ENCODE data around the gene WDR27. TPM values are rescaled to one million over a fixed set of nuclear protein-coding genes. Genes with fewer than 3 reads are reported as not detected.
A peak's percentile ranks its signal among the peaks of the same experiment; 100 is the strongest.

Gene WDR27
- total RNA-seq, 1 donor from 2014 or later: 128 TPM

DNA sequence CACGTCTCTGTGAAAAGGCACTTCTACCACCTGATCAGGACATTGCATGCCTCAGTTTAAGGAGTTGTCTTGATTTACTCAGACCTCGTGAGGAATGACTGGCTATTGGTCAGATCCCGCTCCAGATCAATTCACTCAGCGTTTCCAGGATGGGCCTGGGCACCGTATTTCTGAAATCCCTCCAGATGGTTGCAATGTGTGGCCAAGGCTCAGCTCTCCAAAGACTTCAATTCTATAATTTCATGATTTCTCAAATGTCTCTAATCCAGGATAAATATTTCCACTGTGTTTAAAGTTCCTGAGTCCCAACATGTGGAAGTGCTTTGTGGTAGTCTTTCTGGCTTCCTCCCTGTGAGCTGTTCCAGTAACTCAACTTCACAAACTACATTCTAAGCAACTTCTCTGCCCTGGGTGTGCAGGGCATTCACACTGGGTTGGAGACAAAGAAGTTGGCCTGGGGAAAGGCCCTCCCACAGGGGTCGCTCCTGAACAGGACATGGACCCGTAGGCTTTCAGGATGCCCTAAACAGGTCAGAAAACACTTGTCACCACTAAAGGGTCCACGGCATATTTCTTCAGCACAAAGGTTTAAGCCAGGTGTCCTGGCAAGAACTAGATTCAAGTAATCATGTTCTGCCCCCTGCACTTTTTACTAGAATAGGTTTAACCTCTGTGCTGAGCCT lies 212.1 kb downstream of the WDR27 start:
- Mint-ChIP-seq H3K4me3 (no peak overlapping the region), H3K27ac (peak overlapping the region; percentile 43), H3K27me3 (ENCODE audit: low read depth) (no peaks in the 10 kb centered on the region), H3K9me3 (peaks cover 13% of the 10 kb centered on the region), H3K4me1 (peaks cover 21% of the 10 kb centered on the region), H3K36me3 (no peaks in the 10 kb centered on the region)
- no peak for DNase-seq (ENCODE audit: low spot score in 2 of 2, unreplicated experiment in 2 of 2)
- TF ChIP-seq CTCF (IDR thresholded peaks at IDR 0.05; ENCODE audit: unreplicated experiment): no peak

DNA sequence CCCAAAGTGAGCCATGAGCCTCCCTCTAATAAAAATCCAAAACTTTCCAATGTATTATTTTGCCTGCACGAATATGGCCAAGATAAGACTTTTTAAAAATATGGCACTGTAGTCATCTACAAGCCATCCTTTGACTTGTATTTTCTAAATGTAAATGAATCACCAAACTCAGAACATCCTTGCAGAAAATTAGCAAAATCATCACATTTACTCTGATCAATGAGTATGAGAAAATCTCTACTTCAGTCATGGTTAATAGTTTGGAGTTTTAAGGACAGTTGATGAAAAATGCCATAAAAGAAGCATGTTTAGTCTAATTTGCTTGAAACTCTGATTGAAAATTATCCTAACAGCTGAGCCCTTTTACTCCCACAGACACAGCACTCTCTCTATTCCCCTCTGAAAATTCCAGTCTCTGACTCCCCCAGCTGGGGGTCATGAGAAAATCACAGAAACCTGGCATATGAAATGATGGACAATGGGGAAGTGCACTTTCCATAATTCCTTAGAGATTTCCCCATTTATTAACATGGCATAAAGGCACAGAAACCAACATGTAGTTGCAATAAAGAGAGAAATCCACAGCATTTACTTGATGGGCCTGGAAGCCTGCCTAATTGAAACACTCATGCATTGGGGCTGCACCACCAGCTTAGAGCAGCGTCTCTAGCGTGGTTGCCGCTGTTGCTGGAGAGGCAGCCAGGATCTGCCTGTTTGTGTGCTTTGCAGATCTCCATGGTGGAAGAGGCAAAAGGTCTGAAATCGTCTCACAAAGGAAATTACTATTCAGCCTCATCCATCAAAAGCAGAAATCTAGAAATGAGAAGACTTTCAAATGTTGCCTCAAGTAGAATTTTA lies 214.0 kb downstream of the WDR27 start:
- Mint-ChIP-seq H3K4me1 (peaks cover 21% of the 10 kb centered on the region), H3K9me3 (peaks cover 30% of the 10 kb centered on the region), H3K27me3 (ENCODE audit: low read depth) (no peaks in the 10 kb centered on the region), H3K27ac (peak overlapping the region; percentile 21), H3K4me3 (no peak overlapping the region), H3K36me3 (peaks cover 1% of the 10 kb centered on the region)
- TF ChIP-seq CTCF (IDR thresholded peaks at IDR 0.05; ENCODE audit: unreplicated experiment): no peak
- DNase-seq (ENCODE audit: low spot score in 2 of 2, unreplicated experiment in 2 of 2): no peak

GRCh38 chr6:169479783-169480495 lies 221.9 kb downstream of the WDR27 start:
- Mint-ChIP-seq H3K4me3 (no peak overlapping the region), H3K9me3 (peaks cover 61% of the 10 kb centered on the region), H3K36me3 (peaks cover 25% of the 10 kb centered on the region), H3K27me3 (ENCODE audit: low read depth) (no peaks in the 10 kb centered on the region), H3K4me1 (no peaks in the 10 kb centered on the region), H3K27ac (no peak overlapping the region)
- DNase-seq (ENCODE audit: low spot score in 2 of 2, unreplicated experiment in 2 of 2): no peak
- no peak for TF ChIP-seq CTCF (IDR thresholded peaks at IDR 0.05; ENCODE audit: unreplicated experiment)

GRCh38 chr6:169474362-169474761 lies 227.5 kb downstream of the WDR27 start:
- no peaks in the 10 kb centered on the region for H3K4me1 Mint-ChIP-seq
- TF ChIP-seq CTCF (IDR thresholded peaks at IDR 0.05; ENCODE audit: unreplicated experiment): no peak
- peaks cover 13% of the 10 kb centered on the region for H3K36me3 Mint-ChIP-seq
- H3K27ac Mint-ChIP-seq: no peak overlapping the region
- H3K27me3 Mint-ChIP-seq (ENCODE audit: low read depth): no peaks in the 10 kb centered on the region
- DNase-seq (ENCODE audit: low spot score in 2 of 2, unreplicated experiment in 2 of 2): no peak
- H3K9me3 Mint-ChIP-seq: peaks cover 48% of the 10 kb centered on the region
- no peak overlapping the region for H3K4me3 Mint-ChIP-seq

GRCh38 chr6:169473663-169474062 lies 228.2 kb downstream of the WDR27 start:
- Mint-ChIP-seq H3K27me3 (ENCODE audit: low read depth) (no peaks in the 10 kb centered on the region), H3K27ac (no peak overlapping the region), H3K4me3 (no peak overlapping the region), H3K36me3 (peaks cover 9% of the 10 kb centered on the region), H3K9me3 (peaks cover 47% of the 10 kb centered on the region), H3K4me1 (no peaks in the 10 kb centered on the region)
- DNase-seq (ENCODE audit: low spot score in 2 of 2, unreplicated experiment in 2 of 2): no peak
- no peak for TF ChIP-seq CTCF (IDR thresholded peaks at IDR 0.05; ENCODE audit: unreplicated experiment)

Data from mesothelial cell of epicardium (in vitro differentiated cells).